Measurements from ENCODE around the gene CYP3A7. TPM values are rescaled to one million over a fixed set of nuclear protein-coding genes. Genes with fewer than 3 reads are reported as not detected.
A peak's percentile ranks its signal among the peaks of the same experiment; 100 is the strongest.

The CYP3A7 gene
- total RNA-seq, 4 donors from 2014 or later = 0.26 to 1.7 TPM; not detected in 2

DNA sequence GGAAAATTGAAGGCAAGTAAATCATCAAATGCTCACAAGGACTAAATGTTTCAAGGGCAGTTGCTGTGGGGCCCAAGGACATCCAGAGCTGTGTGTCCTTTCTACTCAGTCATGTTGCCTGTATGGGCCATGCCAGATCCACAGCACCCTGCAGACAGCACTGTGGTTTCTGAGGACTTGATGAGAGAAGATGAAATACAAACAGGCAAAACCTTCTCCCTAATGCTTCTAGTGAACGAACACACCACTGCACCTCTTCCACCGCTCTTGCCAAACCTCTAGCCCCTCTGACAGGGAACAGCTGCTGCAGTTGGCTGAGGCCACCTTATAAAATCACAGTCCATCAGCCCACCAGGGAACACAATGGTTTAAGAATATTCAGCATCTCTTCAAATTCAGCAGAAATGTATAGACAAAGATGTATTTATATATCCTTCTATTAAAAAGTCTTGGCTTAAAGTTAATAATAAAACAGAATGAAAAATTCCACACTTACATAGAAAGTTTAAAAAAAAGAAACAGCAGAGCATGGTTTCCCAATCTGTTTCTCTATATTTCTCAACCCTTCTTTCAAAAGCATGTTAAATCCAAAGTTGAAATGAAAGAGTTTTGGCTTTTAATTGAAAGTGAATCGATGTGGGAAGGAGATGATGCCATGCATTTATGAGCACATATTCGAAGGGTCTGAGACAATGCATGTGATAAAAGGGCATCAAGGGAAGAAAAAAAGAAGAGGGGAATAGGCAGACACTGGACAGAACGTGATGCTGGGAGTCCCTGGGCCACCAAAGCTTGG is 14.0 kb downstream of the CYP3A7 start:
- intact Hi-C loops (cut with DNase I; ENCODE audit: low total_unique reads) (no loop called here), in situ Hi-C loops (cut with MboI; ENCODE audit: low sequenced_read_pairs in 4 of 4) (no loop called here)
- DNase-seq (no peak), ATAC-seq (no peak)
- Histone ChIP-seq H3K9me3 (no peaks in the 10 kb centered on the region), H3K36me3 (no peaks in the 10 kb centered on the region), H3K4me1 (no peaks in the 10 kb centered on the region), H3K27me3 (no peaks in the 10 kb centered on the region), H3K27ac (no peak overlapping the region), H3K4me3 (no peak overlapping the region)
- TF ChIP-seq POLR2A (IDR thresholded peaks at IDR 0.05) = no peak
- TF ChIP-seq, protein P1, sequence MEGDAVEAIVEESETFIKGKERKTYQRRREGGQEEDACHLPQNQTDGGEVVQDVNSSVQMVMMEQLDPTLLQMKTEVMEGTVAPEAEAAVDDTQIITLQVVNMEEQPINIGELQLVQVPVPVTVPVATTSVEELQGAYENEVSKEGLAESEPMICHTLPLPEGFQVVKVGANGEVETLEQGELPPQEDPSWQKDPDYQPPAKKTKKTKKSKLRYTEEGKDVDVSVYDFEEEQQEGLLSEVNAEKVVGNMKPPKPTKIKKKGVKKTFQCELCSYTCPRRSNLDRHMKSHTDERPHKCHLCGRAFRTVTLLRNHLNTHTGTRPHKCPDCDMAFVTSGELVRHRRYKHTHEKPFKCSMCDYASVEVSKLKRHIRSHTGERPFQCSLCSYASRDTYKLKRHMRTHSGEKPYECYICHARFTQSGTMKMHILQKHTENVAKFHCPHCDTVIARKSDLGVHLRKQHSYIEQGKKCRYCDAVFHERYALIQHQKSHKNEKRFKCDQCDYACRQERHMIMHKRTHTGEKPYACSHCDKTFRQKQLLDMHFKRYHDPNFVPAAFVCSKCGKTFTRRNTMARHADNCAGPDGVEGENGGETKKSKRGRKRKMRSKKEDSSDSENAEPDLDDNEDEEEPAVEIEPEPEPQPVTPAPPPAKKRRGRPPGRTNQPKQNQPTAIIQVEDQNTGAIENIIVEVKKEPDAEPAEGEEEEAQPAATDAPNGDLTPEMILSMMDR (IDR thresholded peaks at IDR 0.05 in 4 of 5, conservative IDR thresholded peaks at IDR 0.05 in 1 of 5) = no peak

DNA sequence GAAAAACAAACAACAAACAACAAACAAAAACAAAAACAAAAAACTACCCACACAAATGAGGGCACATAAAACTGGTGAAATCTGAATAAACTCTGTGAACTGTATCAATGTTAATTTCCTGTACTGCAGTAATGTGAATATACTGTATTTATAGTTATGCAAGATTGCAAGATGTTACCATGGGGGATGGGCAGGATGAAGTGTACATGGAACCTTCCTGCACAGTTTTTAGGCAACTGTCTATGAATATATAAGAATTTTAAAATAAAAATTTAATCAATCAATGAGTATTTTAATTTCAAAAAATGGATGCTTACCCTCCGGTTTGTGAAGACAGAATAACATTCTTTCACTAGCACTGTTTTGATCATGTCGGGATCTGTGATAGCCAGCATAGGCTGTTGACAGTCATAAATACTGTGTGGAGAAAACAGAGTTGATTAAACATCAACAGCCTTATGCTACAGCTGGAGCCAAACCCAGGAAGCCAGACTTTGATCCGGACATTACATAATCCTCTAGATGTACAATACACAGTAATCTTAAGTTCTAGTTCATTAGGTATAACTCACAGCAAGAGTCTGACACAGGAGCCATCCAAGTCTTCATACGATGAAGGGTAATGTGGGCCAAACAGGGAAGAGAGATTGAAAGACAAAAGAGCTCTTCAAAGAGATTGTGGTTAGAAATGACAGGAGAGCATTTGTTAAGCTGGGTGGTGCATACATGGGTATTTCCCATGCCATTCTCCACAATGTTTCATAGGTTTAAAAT is 14.8 kb downstream of the CYP3A7 start:
- in situ Hi-C loops (cut with MboI; ENCODE audit: low sequenced_read_pairs in 4 of 4) = no loop called here

DNA sequence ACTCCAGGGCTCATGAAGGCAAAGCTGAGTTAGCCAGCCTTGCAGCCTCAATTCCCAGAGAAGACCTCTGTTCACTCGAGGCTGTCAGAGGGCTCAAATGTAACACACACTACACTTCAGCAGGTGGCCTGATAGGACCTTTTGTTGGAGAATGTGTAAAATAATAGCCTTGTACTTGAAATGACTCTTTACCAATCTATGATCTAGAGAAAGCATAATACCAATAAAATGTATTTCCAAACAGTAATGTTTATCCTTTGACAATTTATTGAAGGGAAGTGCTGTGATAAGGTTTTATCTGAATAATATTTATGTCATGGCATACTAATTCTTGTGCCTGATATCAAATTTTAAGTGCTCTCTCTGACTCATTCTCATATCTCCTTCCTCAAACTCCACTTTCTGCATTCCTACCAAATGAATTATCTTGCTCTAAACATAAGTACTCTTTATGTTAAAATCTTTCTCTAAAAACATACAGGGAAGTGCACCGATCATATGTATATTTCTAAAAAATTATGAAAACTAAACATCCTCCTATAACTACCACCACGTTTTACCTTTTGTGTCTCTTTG is 20.9 kb downstream of the CYP3A7 start:
- intact Hi-C loops (cut with DNase I; ENCODE audit: low total_unique reads) = no loop called here
- no peak for TF ChIP-seq POLR2A (IDR thresholded peaks at IDR 0.05)
- TF ChIP-seq, protein P1 (IDR thresholded peaks at IDR 0.05 in 4 of 5, conservative IDR thresholded peaks at IDR 0.05 in 1 of 5) = no peak
- no peaks in the 10 kb centered on the region for H3K4me1 ChIP-seq
- H3K27me3 ChIP-seq = no peaks in the 10 kb centered on the region
- peaks cover 0 to 9% of the 10 kb centered on the region in 2 donors for H3K36me3 ChIP-seq
- in situ Hi-C loops (cut with MboI; ENCODE audit: low sequenced_read_pairs in 4 of 4) = no loop called here
- no peak overlapping the region for H3K4me3 ChIP-seq
- H3K9me3 ChIP-seq = no peaks in the 10 kb centered on the region
- no peak for DNase-seq
- no peak overlapping the region for H3K27ac ChIP-seq
- ATAC-seq = no peak

More for the DNA sequence above, 14.8 kb downstream of the CYP3A7 start:
- Histone ChIP-seq H3K4me3 (no peak overlapping the region), H3K9me3 (no peaks in the 10 kb centered on the region), H3K27me3 (no peaks in the 10 kb centered on the region), H3K27ac (no peak overlapping the region), H3K36me3 (no peaks in the 10 kb centered on the region), H3K4me1 (no peaks in the 10 kb centered on the region)
- intact Hi-C loops (cut with DNase I; ENCODE audit: low total_unique reads) = no loop called here
- DNase-seq (no peak), ATAC-seq (no peak)
- TF ChIP-seq, protein P1 (IDR thresholded peaks at IDR 0.05 in 4 of 5, conservative IDR thresholded peaks at IDR 0.05 in 1 of 5) = no peak
- TF ChIP-seq POLR2A (IDR thresholded peaks at IDR 0.05) = no peak

DNA sequence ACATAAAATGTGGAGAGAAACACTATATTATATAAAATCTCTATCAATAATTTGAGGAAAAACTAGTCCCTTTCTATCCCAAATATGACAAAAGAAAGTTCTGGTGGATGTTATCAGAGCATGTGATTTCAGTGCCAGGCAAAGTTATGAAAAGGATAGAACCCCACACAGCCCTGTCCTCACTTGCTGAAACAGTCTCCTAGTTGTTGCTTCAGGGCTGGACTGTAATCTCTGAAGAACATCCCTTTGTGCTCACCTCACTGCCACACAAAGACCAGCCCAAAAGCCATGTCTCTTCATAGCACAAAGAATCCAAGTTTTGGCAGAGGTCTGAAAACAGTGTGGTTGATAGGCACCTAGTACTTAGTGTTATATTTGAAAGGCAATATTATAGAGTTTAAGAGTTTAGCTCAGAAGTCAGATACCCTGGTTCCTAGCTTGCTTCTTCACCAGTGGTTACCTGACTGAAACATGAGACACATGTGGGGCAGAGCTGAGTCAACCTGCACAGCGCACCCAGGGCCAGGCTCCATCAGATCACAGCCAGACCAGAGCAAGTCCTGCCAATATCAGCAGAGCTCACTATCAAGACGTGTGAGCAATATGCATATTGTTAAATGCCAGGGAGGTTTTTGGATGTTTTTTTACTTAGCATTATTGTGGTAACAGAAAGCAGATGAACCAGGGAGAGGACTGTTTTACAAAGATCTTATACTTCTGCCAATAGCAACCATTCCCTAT is 25.0 kb downstream of the CYP3A7 start:
- Histone ChIP-seq H3K9me3 (no peaks in the 10 kb centered on the region), H3K4me3 (no peak overlapping the region), H3K27me3 (no peaks in the 10 kb centered on the region), H3K36me3 (peaks cover 0 to 9% of the 10 kb centered on the region in 2 donors), H3K27ac (no peak overlapping the region), H3K4me1 (no peaks in the 10 kb centered on the region)
- TF ChIP-seq, protein P1 (IDR thresholded peaks at IDR 0.05 in 4 of 5, conservative IDR thresholded peaks at IDR 0.05 in 1 of 5) = no peak
- TF ChIP-seq POLR2A (IDR thresholded peaks at IDR 0.05) = no peak
- ATAC-seq (peak; percentile 45 to 87), DNase-seq (no peak)
- in situ Hi-C loops (cut with MboI; ENCODE audit: low sequenced_read_pairs in 4 of 4) = no loop called here
- intact Hi-C loops (cut with DNase I; ENCODE audit: low total_unique reads) = no loop called here
